Neuronal stem cell (in vitro differentiated cells): ENCODE data around the gene PPP5C.
"Not testable (repeated sequence)": the region's sequence is repeated elsewhere in the genome, so short reads cannot be mapped to it uniquely, and the experiment has no call there.

ENCODE experiments used
- DNase-seq: peaks from one replicate; pipeline ENCODE4 v3.0.0-alpha.2; 2013; ENCODE audit warnings: low spot score
- H2AFZ ChIP-seq: one replicate; pipeline ENCODE4 v1.6.1; 2013; ENCODE audit warnings: mild to moderate bottlenecking, low read length, inconsistent platforms
- H2AK5ac ChIP-seq: 2 replicates; pipeline ENCODE4 v1.6.1; 2013; ENCODE audit warnings: low read depth, mild to moderate bottlenecking, inconsistent platforms, low read length, moderate library complexity, mixed read lengths
- H2BK120ac ChIP-seq: 2 replicates; pipeline ENCODE4 v1.6.1; 2013; ENCODE audit warnings: low read depth, mild to moderate bottlenecking, inconsistent platforms, low read length, moderate library complexity, mixed read lengths
- H2BK12ac ChIP-seq: one replicate; pipeline ENCODE4 v1.6.1; 2013; ENCODE audit warnings: low read length, inconsistent platforms
- H2BK15ac ChIP-seq: 2 replicates; pipeline ENCODE4 v1.6.1; 2013; ENCODE audit warnings: mild to moderate bottlenecking, low read length, inconsistent platforms, mixed read lengths
- H2BK5ac ChIP-seq: one replicate; pipeline ENCODE4 v1.6.1; 2013; ENCODE audit warnings: inconsistent platforms, mild to moderate bottlenecking, low read length, moderate library complexity
- H3K14ac ChIP-seq: one replicate; pipeline ENCODE4 v1.6.1; 2013; ENCODE audit warnings: low read length, inconsistent platforms
- H3K18ac ChIP-seq: 2 replicates; pipeline ENCODE4 v1.6.1; 2013; ENCODE audit warnings: low read length, inconsistent platforms
- H3K23ac ChIP-seq: 2 replicates; pipeline ENCODE4 v1.6.1; 2013; ENCODE audit warnings: low read depth, mild to moderate bottlenecking, mixed read lengths, low read length, inconsistent platforms; ENCODE audit not compliant: poor library complexity
- H3K27ac ChIP-seq: replicated peaks from 3 replicates; pipeline ENCODE4 v1.5.1; 2013; ENCODE audit warnings: low read length, inconsistent platforms
- H3K27me3 ChIP-seq, 3 experiments: 2 replicates each; pipeline ENCODE4 v1.6.1; 2013; ENCODE audit warnings: low read length in 3 of 3, mild to moderate bottlenecking in 2 of 3, inconsistent platforms in 1 of 3, low read depth in 1 of 3, mixed read lengths in 1 of 3, moderate library complexity in 1 of 3; ENCODE audit not compliant: control insufficient read depth in 3 of 3, insufficient read depth in 3 of 3
- H3K36me3 ChIP-seq, 2 donors: replicated peaks in 1 of 2; 2 replicates each; pipeline ENCODE4 v1.6.1; 2013; ENCODE audit warnings: low read length in 2 of 2; ENCODE audit not compliant: control insufficient read depth in 2 of 2, insufficient read depth in 2 of 2
- H3K4ac ChIP-seq: 2 replicates; pipeline ENCODE4 v1.6.1; 2013; ENCODE audit warnings: inconsistent platforms, mild to moderate bottlenecking, low read length, moderate library complexity
- H3K4me1 ChIP-seq, 2 donors: 1 replicate in 1 of 2; 2 replicates in 1 of 2; pipeline ENCODE4 v1.6.1; 2013; ENCODE audit warnings: low read length in 2 of 2, low read depth in 1 of 2; ENCODE audit not compliant: control insufficient read depth in 2 of 2, insufficient read depth in 1 of 2
- H3K4me2 ChIP-seq: one replicate; pipeline ENCODE4 v1.6.1; 2013; ENCODE audit warnings: mild to moderate bottlenecking, low read length, inconsistent platforms; ENCODE audit not compliant: insufficient read depth, poor library complexity, severe bottlenecking
- H3K4me3 ChIP-seq, 2 donors: 2 replicates each; pipeline ENCODE4 v1.5.1; 2013; ENCODE audit warnings: low read length in 2 of 2, mild to moderate bottlenecking in 2 of 2, inconsistent platforms in 1 of 2, moderate library complexity in 1 of 2
- H3K79me1 ChIP-seq: one replicate; pipeline ENCODE4 v1.6.1; 2013; ENCODE audit warnings: low read depth, mild to moderate bottlenecking, inconsistent platforms, low read length, moderate library complexity
- H3K9ac ChIP-seq: one replicate; pipeline ENCODE4 v1.6.1; 2013; ENCODE audit warnings: mild to moderate bottlenecking, low read depth, low read length, inconsistent platforms; ENCODE audit not compliant: poor library complexity
- H3K9me3 ChIP-seq, 2 donors: replicated peaks in 1 of 2; 2 replicates each; pipeline versions ENCODE3 to v1.6.1; 2013; ENCODE audit warnings: low read length in 2 of 2, mild to moderate bottlenecking in 2 of 2, inconsistent platforms in 1 of 2, low read depth in 1 of 2, mixed read lengths in 1 of 2, moderate library complexity in 1 of 2; ENCODE audit not compliant: control insufficient read depth in 2 of 2, insufficient read depth in 1 of 2
- H4K8ac ChIP-seq: one replicate; pipeline ENCODE4 v1.6.1; 2013; ENCODE audit warnings: low read depth, mild to moderate bottlenecking, inconsistent platforms, low read length, moderate library complexity
- H4K91ac ChIP-seq: one replicate; pipeline ENCODE4 v1.6.1; 2013; ENCODE audit warnings: low read length, low read depth, mild to moderate bottlenecking, inconsistent platforms; ENCODE audit not compliant: poor library complexity
- WGBS, 2 donors: extraction: QIAGEN DNeasy Blood & Tissue Kit; methylation state at CpG; one replicate each; pipeline ENCODE4 v1.1.7; 2013; ENCODE audit warnings: missing lambda C conversion rate in 2 of 2, mixed read lengths in 1 of 2; ENCODE audit not compliant: insufficient read length in 2 of 2, insufficient replicate concordance in 1 of 2; ENCODE audit errors: extremely low coverage in 2 of 2; 5-methylcytosine and 5-hydroxymethylcytosine counted together

The PPP5C gene

DNA sequence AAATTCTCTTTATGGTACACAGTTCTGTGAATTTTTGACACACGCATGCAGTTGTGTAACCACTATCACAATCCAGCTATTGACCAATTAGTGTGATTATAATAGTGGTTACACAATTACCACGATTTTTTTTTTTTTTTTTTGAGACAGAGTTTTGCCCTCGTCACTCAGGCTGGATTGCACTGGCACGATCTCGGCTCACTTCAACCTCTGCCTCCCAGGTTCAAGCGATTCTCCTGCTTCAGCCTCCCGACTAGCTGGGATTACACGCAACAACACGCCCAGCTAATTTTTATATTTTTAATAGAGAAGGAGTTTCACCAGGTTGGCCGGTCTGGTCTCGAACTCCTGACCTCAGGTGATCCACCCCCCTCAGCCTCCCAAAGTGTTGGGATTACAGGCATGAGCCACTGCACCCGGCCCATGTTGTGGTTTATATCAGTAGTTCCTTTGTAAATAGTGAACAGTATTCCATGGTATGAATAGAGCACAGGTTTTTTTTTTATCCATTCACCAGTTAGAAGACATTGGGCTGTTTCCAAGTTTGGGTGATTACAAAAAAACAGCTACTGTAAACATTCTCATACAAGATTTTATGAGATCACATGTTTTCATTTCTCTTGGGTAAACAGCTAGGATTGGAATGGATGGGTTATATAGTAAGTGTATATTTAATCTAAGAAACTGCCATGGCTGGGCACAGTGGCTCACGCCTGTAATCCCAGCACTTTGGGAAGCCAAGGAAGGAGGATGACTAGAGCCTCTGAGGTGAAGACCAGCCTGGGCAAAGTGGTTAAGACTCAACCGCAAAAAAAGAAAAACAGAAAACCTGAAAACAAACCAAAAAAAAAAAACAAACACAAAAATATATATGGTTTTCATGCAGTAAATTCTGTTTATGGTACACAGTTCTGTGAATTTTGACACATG, 33.1 kb upstream of the PPP5C start:
- not testable (repeated sequence) for H2BK15ac ChIP-seq, H3K18ac ChIP-seq, H3K4me1 ChIP-seq, H3K23ac ChIP-seq, H2AK5ac ChIP-seq, H3K27ac ChIP-seq, H2BK5ac ChIP-seq, H4K8ac ChIP-seq, H3K27me3 ChIP-seq, H3K9me3 ChIP-seq, H3K9ac ChIP-seq, H3K4me2 ChIP-seq, H3K4ac ChIP-seq, H2BK12ac ChIP-seq, H3K79me1 ChIP-seq, DNase-seq, H3K4me3 ChIP-seq, H3K14ac ChIP-seq, H2AFZ ChIP-seq, H4K91ac ChIP-seq, H2BK120ac ChIP-seq
- H3K36me3 ChIP-seq, result peaks cover 0 to 21% of the 10 kb centered on the region in 2 donors
- no CpG with 5 or more reads among the region's 14 CpGs for WGBS, 2 donors

DNA sequence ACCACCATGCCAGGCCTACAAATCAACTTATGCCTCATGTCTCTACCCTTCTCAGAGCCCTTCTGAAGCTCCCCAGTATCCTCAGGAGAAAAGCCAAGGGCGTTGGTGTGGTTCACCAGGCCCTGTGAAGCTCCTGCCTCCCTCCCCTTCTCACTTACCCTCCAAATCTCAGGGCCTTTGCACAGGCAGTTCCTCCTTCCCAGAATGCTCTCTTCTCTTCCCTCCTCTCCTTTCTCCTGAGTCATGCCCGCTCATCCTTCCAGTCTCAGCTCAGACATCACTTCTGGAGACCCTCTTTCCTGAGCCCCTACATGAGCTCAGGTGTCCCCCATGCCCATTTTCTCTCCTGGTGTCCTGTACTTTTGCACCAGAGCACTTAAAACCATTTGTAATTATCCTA, 29.5 kb upstream of the PPP5C start:
- DNase-seq, result no peak
- no peak overlapping the region for H3K14ac ChIP-seq
- no peaks in the 10 kb centered on the region for H3K27me3 ChIP-seq
- H3K18ac ChIP-seq, result no peak overlapping the region
- no peak overlapping the region for H4K91ac ChIP-seq
- WGBS, 2 donors, result no CpG with 5 or more reads among the region's 2 CpGs
- H3K4me1 ChIP-seq, result no peaks in the 10 kb centered on the region
- peaks cover 0 to 2% of the 10 kb centered on the region in 2 donors for H3K9me3 ChIP-seq
- H2BK15ac ChIP-seq, result no peak overlapping the region
- H3K27ac ChIP-seq, result no peak overlapping the region
- no peak overlapping the region for H2BK5ac ChIP-seq
- no peak overlapping the region for H2AFZ ChIP-seq
- H3K23ac ChIP-seq, result no peak overlapping the region
- no peak overlapping the region for H3K4me2 ChIP-seq
- peaks cover 0 to 10% of the 10 kb centered on the region in 2 donors for H3K36me3 ChIP-seq
- H2BK120ac ChIP-seq, result no peak overlapping the region
- no peak overlapping the region for H3K9ac ChIP-seq
- H3K4ac ChIP-seq, result no peak overlapping the region
- no peak overlapping the region for H4K8ac ChIP-seq
- H2AK5ac ChIP-seq, result no peak overlapping the region
- no peak overlapping the region for H3K4me3 ChIP-seq
- no peak overlapping the region for H2BK12ac ChIP-seq
- H3K79me1 ChIP-seq, result no peaks in the 10 kb centered on the region

DNA sequence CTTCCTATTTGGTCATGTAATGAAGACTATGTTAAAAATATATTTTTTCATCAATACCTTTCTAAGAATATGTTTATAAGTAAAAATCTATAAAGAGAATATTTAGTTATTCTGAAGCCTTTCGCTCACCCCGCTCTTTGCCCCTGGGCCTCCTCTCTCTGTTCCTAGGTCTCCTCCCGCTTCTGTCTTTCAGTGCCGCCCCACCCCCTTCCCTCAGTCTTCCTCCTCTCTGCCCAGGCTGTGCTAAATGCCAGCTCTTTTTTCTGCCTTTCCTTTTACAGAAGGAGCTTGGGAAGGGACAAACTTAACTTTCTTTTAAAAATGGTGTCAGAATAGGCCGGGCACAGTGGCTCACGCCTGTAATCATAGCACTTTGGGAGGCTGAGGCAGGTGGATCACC, 27.3 kb upstream of the PPP5C start:
- Histone ChIP-seq H3K14ac (no peak overlapping the region), H4K8ac (no peak overlapping the region), H3K9me3 (peaks cover 0 to 2% of the 10 kb centered on the region in 2 donors), H3K4me3 (no peak overlapping the region), H2AFZ (no peak overlapping the region), H3K27ac (no peak overlapping the region), H2BK15ac (no peak overlapping the region), H3K4me2 (no peak overlapping the region), H3K4me1 (no peaks in the 10 kb centered on the region), H2BK120ac (no peak overlapping the region), H3K4ac (no peak overlapping the region), H4K91ac (no peak overlapping the region), H3K79me1 (no peaks in the 10 kb centered on the region), H3K9ac (no peak overlapping the region), H3K27me3 (no peaks in the 10 kb centered on the region), H2AK5ac (no peak overlapping the region), H3K18ac (no peak overlapping the region), H3K23ac (no peak overlapping the region), H2BK5ac (no peak overlapping the region), H3K36me3 (peaks cover 0 to 7% of the 10 kb centered on the region in 2 donors), H2BK12ac (no peak overlapping the region)
- no peak for DNase-seq
- WGBS, 2 donors, result no CpG with 5 or more reads among the region's 6 CpGs

DNA sequence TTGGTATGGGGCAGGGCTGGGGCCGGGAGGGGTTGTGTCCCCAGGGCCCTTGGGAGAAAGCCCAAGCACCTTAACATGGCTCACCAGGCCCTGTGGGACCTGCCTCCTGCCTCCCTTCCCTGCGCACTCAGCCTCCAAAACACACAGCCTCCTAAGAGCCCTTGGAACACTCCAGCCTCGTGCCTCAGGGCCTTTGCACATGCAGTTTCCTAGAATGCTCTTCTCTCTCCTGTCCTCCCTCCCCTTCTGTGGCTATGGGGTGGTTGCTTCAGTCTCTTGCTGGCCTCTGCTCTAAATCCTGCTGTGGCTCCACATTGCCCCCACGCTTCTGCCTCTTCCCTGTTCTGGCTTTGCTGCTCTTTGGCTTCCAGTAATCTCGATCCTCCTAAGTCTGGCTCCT, 26.3 kb upstream of the PPP5C start:
- Histone ChIP-seq H2BK120ac (no peak overlapping the region), H3K4me3 (no peak overlapping the region), H2BK15ac (no peak overlapping the region), H2AK5ac (no peak overlapping the region), H3K79me1 (no peaks in the 10 kb centered on the region), H4K91ac (no peak overlapping the region), H3K9me3 (peaks cover 3 to 5% of the 10 kb centered on the region in 2 donors), H3K36me3 (peaks cover 0 to 12% of the 10 kb centered on the region in 2 donors), H3K23ac (no peak overlapping the region), H2BK12ac (no peak overlapping the region), H3K9ac (no peak overlapping the region), H3K4me1 (no peaks in the 10 kb centered on the region), H3K4ac (no peak overlapping the region), H3K27me3 (no peaks in the 10 kb centered on the region), H3K4me2 (no peak overlapping the region), H2BK5ac (no peak overlapping the region), H3K14ac (no peak overlapping the region), H3K18ac (peak overlapping the region; percentile 45), H3K27ac (no peak overlapping the region), H4K8ac (no peak overlapping the region), H2AFZ (no peak overlapping the region)
- DNase-seq, result no peak
- WGBS, 2 donors, result no CpG with 5 or more reads among the region's 5 CpGs
